ENCODE measurements around the gene GUCA1C. TPM values are rescaled to one million over a fixed set of nuclear protein-coding genes. Genes with fewer than 3 reads are reported as not detected.
A peak's percentile ranks its signal among the peaks of the same experiment; 100 is the strongest.

The GUCA1C gene
- total RNA-seq, 1 donor from 2014 or later, result not detected

GRCh38 chr3:108936924-108937689, 16.6 kb downstream of the GUCA1C start:
- no peaks in the 10 kb centered on the region for H3K36me3 Mint-ChIP-seq
- H3K4me1 Mint-ChIP-seq, result peaks cover 26% of the 10 kb centered on the region
- H3K27me3 Mint-ChIP-seq (ENCODE audit: low read depth), result no peaks in the 10 kb centered on the region
- no peak overlapping the region for H3K27ac Mint-ChIP-seq
- no peak overlapping the region for H3K4me3 Mint-ChIP-seq
- DNase-seq (ENCODE audit: low spot score in 2 of 2, unreplicated experiment in 2 of 2), result no peak
- H3K9me3 Mint-ChIP-seq, result no peaks in the 10 kb centered on the region
- no peak for TF ChIP-seq CTCF (IDR thresholded peaks at IDR 0.05; ENCODE audit: unreplicated experiment)

- no peak for TF ChIP-seq CTCF (IDR thresholded peaks at IDR 0.05; ENCODE audit: unreplicated experiment)
- H3K27me3 Mint-ChIP-seq (ENCODE audit: low read depth), result peaks cover 4% of the 10 kb centered on the region
- no peaks in the 10 kb centered on the region for H3K4me1 Mint-ChIP-seq
- H3K36me3 Mint-ChIP-seq, result peaks cover 3% of the 10 kb centered on the region
- DNase-seq (ENCODE audit: low spot score in 2 of 2, unreplicated experiment in 2 of 2), result no peak
- peaks cover 29% of the 10 kb centered on the region for H3K9me3 Mint-ChIP-seq
- no peak overlapping the region for H3K4me3 Mint-ChIP-seq
- H3K27ac Mint-ChIP-seq, result no peak overlapping the region
Observed at GRCh38 chr3:108931035-108931434, 22.6 kb downstream of the GUCA1C start.

- Mint-ChIP-seq H3K27me3 (ENCODE audit: low read depth) (peaks cover 19% of the 10 kb centered on the region), H3K27ac (no peak overlapping the region), H3K4me3 (no peak overlapping the region), H3K9me3 (peaks cover 14% of the 10 kb centered on the region), H3K36me3 (no peaks in the 10 kb centered on the region), H3K4me1 (peaks cover 2% of the 10 kb centered on the region)
- TF ChIP-seq CTCF (IDR thresholded peaks at IDR 0.05; ENCODE audit: unreplicated experiment), result no peak
- no peak for DNase-seq (ENCODE audit: low spot score in 2 of 2, unreplicated experiment in 2 of 2)
Observed at GRCh38 chr3:108918866-108919265, 34.8 kb downstream of the GUCA1C start.

GRCh38 chr3:108914774-108915641, 38.7 kb downstream of the GUCA1C start:
- TF ChIP-seq CTCF (IDR thresholded peaks at IDR 0.05; ENCODE audit: unreplicated experiment), result peak; percentile 88
- peaks cover 19% of the 10 kb centered on the region for H3K27me3 Mint-ChIP-seq (ENCODE audit: low read depth)
- H3K4me3 Mint-ChIP-seq, result no peak overlapping the region

DNA sequence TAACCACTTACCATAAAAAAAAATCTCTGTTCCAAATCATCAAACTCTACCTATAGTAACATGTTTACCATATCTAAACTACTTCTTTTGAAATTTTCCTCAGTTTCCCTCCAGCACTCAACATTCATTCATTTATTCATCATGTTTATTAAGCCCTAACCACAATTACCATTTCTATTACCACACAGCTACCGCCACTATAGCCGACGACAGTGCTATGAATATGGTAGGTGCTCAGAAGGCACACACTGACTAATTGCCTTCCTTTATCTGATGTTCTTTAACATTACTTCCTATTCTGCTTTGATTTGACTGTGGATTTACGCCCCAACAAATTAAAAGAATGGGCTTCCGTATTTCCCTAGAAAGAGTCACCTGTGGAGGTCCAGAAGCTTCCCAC, 43.9 kb downstream of the GUCA1C start:
- Mint-ChIP-seq H3K27ac (no peak overlapping the region), H3K36me3 (no peaks in the 10 kb centered on the region), H3K9me3 (no peaks in the 10 kb centered on the region), H3K4me1 (peaks cover 5% of the 10 kb centered on the region), H3K27me3 (ENCODE audit: low read depth) (peaks cover 28% of the 10 kb centered on the region), H3K4me3 (no peak overlapping the region)
- TF ChIP-seq CTCF (IDR thresholded peaks at IDR 0.05; ENCODE audit: unreplicated experiment), result no peak
- DNase-seq (ENCODE audit: low spot score in 2 of 2, unreplicated experiment in 2 of 2), result no peak

More at GRCh38 chr3:108914774-108915641, 38.7 kb downstream of the GUCA1C start:
- H3K36me3 Mint-ChIP-seq, result no peaks in the 10 kb centered on the region
- H3K9me3 Mint-ChIP-seq, result no peaks in the 10 kb centered on the region
- H3K4me1 Mint-ChIP-seq, result peaks cover 2% of the 10 kb centered on the region
- DNase-seq (ENCODE audit: low spot score in 2 of 2, unreplicated experiment in 2 of 2), result peak in 1 of 2 experiments; percentile 48
- no peak overlapping the region for H3K27ac Mint-ChIP-seq
